Measurements from ENCODE around the gene GPR84. TPM values are rescaled to one million over a fixed set of nuclear protein-coding genes. Genes with fewer than 3 reads are reported as not detected.

Gene GPR84
- 0.16 TPM for polyA plus RNA-seq
- long read RNA-seq, donor 1: 0 reads
- long read RNA-seq, donor 2: 0 reads
- long read RNA-seq, donor 3: 0 reads
- long read RNA-seq, donor 4: 0 reads
- long read RNA-seq, donor 5: 0 reads
- long read RNA-seq, donor 6, partial matches to known transcripts: 0 of 1 reads
- long read RNA-seq, donor 6, other reads (novel, unspliced or antisense): 0 of 1 reads
- long read RNA-seq, donor 7: 0 reads
- long read RNA-seq, donor 8: 0 reads
- long read RNA-seq, donor 9: 0 reads
- long read RNA-seq, donor 10: 0 reads
- long read RNA-seq, donor 11: 0 reads

GRCh38 chr12:54364413-54364812 is at the start of gene GPR84:
GPR84 (minus strand) TSS chr12:54364486; CDS start chr12:54363851, 635 bp downstream.
- H3K27ac ChIP-seq (ENCODE audit: low read length): no peak within 1 kb of the TSS

GRCh38 chr12:54413284-54414190 is 49.3 kb upstream of the GPR84 start:
- Histone ChIP-seq H3K36me3 (ENCODE audit: control insufficient read depth, insufficient read depth, low read length) (peaks cover 8% of the 10 kb centered on the region), H3K9me3 (ENCODE audit: control insufficient read depth, low read depth, low read length) (no peaks in the 10 kb centered on the region), H3K27ac (ENCODE audit: low read length) (no peak overlapping the region), H3K27me3 (ENCODE audit: control insufficient read depth, insufficient read depth, low read length) (peaks cover 29% of the 10 kb centered on the region), H3K4me1 (ENCODE audit: control insufficient read depth, insufficient read depth, low read length) (no peaks in the 10 kb centered on the region), H3K4me3 (ENCODE audit: low read length) (no peak overlapping the region)
- no CpG with 5 or more reads among the region's 9 CpGs for WGBS (ENCODE audit: insufficient coverage, low lambda C conversion rate)
- DNase-seq: no peak

More at GRCh38 chr12:54364413-54364812, at the start of gene GPR84:
- peaks cover 13% of the 10 kb centered on the region for H3K4me1 ChIP-seq (ENCODE audit: control insufficient read depth, insufficient read depth, low read length)
- DNase-seq: no peak
- H3K9me3 ChIP-seq (ENCODE audit: control insufficient read depth, low read depth, low read length): no peaks in the 10 kb centered on the region
- whole genome bisulfite sequencing (ENCODE audit: insufficient coverage, low lambda C conversion rate): no CpG with 5 or more reads among the region's 4 CpGs
- no peaks in the 10 kb centered on the region for H3K36me3 ChIP-seq (ENCODE audit: control insufficient read depth, insufficient read depth, low read length)
- peaks cover 3% of the 10 kb centered on the region for H3K27me3 ChIP-seq (ENCODE audit: control insufficient read depth, insufficient read depth, low read length)
- no peak within 1 kb of the TSS for H3K4me3 ChIP-seq (ENCODE audit: low read length)

- peaks cover 10% of the 10 kb centered on the region for H3K36me3 ChIP-seq (ENCODE audit: control insufficient read depth, insufficient read depth, low read length)
Observed at GRCh38 chr12:54412786-54413185, 48.5 kb upstream of the GPR84 start.

GRCh38 chr12:54412348-54412747 is 48.1 kb upstream of the GPR84 start:
- WGBS (ENCODE audit: insufficient coverage, low lambda C conversion rate): no CpG with 5 or more reads among the region's 4 CpGs
- DNase-seq: no peak
- Histone ChIP-seq H3K27ac (ENCODE audit: low read length) (no peak overlapping the region), H3K4me1 (ENCODE audit: control insufficient read depth, insufficient read depth, low read length) (no peaks in the 10 kb centered on the region), H3K27me3 (ENCODE audit: control insufficient read depth, insufficient read depth, low read length) (peaks cover 18% of the 10 kb centered on the region), H3K9me3 (ENCODE audit: control insufficient read depth, low read depth, low read length) (no peaks in the 10 kb centered on the region), H3K36me3 (ENCODE audit: control insufficient read depth, insufficient read depth, low read length) (peaks cover 12% of the 10 kb centered on the region), H3K4me3 (ENCODE audit: low read length) (no peak overlapping the region)

More at GRCh38 chr12:54412786-54413185, 48.5 kb upstream of the GPR84 start:
- H3K27ac ChIP-seq (ENCODE audit: low read length): no peak overlapping the region
- no peak for DNase-seq
- no peaks in the 10 kb centered on the region for H3K4me1 ChIP-seq (ENCODE audit: control insufficient read depth, insufficient read depth, low read length)
- H3K27me3 ChIP-seq (ENCODE audit: control insufficient read depth, insufficient read depth, low read length): peaks cover 22% of the 10 kb centered on the region
- H3K9me3 ChIP-seq (ENCODE audit: control insufficient read depth, low read depth, low read length): no peaks in the 10 kb centered on the region
- no peak overlapping the region for H3K4me3 ChIP-seq (ENCODE audit: low read length)
- no CpG with 5 or more reads among the region's 3 CpGs for WGBS (ENCODE audit: insufficient coverage, low lambda C conversion rate)

DNA sequence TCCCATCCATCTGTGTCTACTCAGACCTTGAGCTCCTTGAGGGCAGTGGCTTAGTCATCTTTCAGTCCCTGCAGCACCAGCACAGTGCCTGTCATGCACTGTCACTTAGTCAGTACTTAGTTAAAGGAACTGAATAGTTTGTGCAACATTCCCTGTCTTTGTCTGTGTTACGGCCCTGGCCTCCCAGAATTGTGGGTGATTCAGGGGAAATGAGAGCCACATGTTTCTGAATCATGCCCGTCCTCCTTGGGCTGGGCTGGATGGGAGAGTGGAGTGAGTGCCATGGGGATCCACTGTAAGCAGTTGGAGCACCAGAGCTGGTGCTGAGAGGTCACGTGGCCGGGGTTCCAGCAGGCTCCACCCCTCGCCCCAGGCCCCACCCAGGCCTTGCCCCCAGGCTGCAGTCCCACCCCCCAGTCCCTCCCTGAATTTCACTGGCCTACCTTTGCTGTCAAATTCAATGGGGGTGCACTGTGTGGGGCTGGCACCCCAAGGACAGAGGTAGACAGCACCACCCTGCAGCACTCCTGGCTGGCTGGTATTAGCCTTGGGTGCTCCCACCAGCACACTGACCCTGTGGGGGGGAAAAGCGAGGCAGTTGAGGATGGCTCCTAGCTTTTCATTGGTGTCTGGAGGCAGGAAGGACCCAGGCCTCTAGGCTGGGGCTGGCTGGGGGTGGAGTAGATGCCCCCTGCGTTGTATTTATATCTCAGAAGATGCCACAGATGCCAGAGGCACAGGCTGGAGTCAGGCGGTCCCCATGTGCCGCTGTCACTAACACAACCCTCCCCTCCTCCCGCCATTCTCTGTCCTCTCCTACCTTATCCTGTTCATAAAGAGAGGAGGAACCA is 47.3 kb upstream of the GPR84 start:
- no peaks in the 10 kb centered on the region for H3K4me1 ChIP-seq (ENCODE audit: control insufficient read depth, insufficient read depth, low read length)
- H3K36me3 ChIP-seq (ENCODE audit: control insufficient read depth, insufficient read depth, low read length): peaks cover 12% of the 10 kb centered on the region
- DNase-seq: no peak
- H3K27me3 ChIP-seq (ENCODE audit: control insufficient read depth, insufficient read depth, low read length): peaks cover 12% of the 10 kb centered on the region
- no peaks in the 10 kb centered on the region for H3K9me3 ChIP-seq (ENCODE audit: control insufficient read depth, low read depth, low read length)
- no CpG with 5 or more reads among the region's 10 CpGs for WGBS (ENCODE audit: insufficient coverage, low lambda C conversion rate)
- H3K27ac ChIP-seq (ENCODE audit: low read length): no peak overlapping the region
- no peak overlapping the region for H3K4me3 ChIP-seq (ENCODE audit: low read length)

- peaks cover 11% of the 10 kb centered on the region for H3K27me3 ChIP-seq (ENCODE audit: control insufficient read depth, insufficient read depth, low read length)
- H3K9me3 ChIP-seq (ENCODE audit: control insufficient read depth, low read depth, low read length): no peaks in the 10 kb centered on the region
- H3K36me3 ChIP-seq (ENCODE audit: control insufficient read depth, insufficient read depth, low read length): peaks cover 16% of the 10 kb centered on the region
- H3K4me3 ChIP-seq (ENCODE audit: low read length): no peak overlapping the region
- no peak overlapping the region for H3K27ac ChIP-seq (ENCODE audit: low read length)
- no peak for DNase-seq
- no CpG with 5 or more reads among the region's 8 CpGs for whole genome bisulfite sequencing (ENCODE audit: insufficient coverage, low lambda C conversion rate)
- H3K4me1 ChIP-seq (ENCODE audit: control insufficient read depth, insufficient read depth, low read length): no peaks in the 10 kb centered on the region
Observed at GRCh38 chr12:54409267-54409666, 45.0 kb upstream of the GPR84 start.

DNA sequence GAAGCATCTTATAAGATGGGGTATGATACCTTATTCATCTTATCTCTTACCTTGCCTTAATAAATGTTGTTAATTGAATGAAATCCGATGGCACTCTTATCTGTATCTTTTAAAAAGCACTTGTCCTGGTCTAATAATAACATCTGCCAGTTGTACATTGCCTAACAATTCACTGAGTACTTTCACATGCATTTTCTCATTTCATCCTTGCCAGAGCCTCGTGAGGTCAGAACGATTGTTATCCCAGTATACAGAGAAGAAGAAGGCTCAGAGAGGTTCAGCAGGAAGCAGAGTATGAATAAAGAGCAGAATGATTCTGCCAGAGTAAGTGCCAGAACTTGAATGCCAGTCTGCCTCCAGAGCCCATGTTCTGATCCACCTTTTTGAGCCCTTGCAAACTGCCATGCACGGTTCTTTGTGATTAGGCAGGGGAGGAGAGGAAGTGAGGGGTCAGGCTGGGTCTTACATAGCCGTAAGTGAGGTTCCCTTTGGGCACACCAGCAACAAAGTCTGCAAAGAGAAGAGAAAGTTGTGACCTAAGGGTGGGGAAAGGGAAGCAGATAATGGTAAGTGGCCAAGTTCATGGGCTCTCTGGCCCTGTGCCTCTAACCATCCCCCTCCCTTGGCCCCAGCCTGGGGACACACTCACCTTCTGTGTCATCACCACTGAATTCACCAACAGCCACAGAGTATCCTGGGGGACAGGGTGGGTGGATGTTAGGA is 43.1 kb upstream of the GPR84 start:
- peaks cover 27% of the 10 kb centered on the region for H3K36me3 ChIP-seq (ENCODE audit: control insufficient read depth, insufficient read depth, low read length)
- no peaks in the 10 kb centered on the region for H3K4me1 ChIP-seq (ENCODE audit: control insufficient read depth, insufficient read depth, low read length)
- DNase-seq: no peak
- no peaks in the 10 kb centered on the region for H3K9me3 ChIP-seq (ENCODE audit: control insufficient read depth, low read depth, low read length)
- no peak overlapping the region for H3K4me3 ChIP-seq (ENCODE audit: low read length)
- no CpG with 5 or more reads among the region's 5 CpGs for WGBS (ENCODE audit: insufficient coverage, low lambda C conversion rate)
- H3K27me3 ChIP-seq (ENCODE audit: control insufficient read depth, insufficient read depth, low read length): peaks cover 10% of the 10 kb centered on the region
- H3K27ac ChIP-seq (ENCODE audit: low read length): no peak overlapping the region

- no CpG with 5 or more reads among the region's 7 CpGs for WGBS (ENCODE audit: insufficient coverage, low lambda C conversion rate)
- Histone ChIP-seq H3K4me3 (ENCODE audit: low read length) (no peak overlapping the region), H3K4me1 (ENCODE audit: control insufficient read depth, insufficient read depth, low read length) (no peaks in the 10 kb centered on the region), H3K36me3 (ENCODE audit: control insufficient read depth, insufficient read depth, low read length) (peaks cover 40% of the 10 kb centered on the region), H3K27me3 (ENCODE audit: control insufficient read depth, insufficient read depth, low read length) (peaks cover 12% of the 10 kb centered on the region), H3K27ac (ENCODE audit: low read length) (no peak overlapping the region), H3K9me3 (ENCODE audit: control insufficient read depth, low read depth, low read length) (no peaks in the 10 kb centered on the region)
- no peak for DNase-seq
Observed at GRCh38 chr12:54405573-54405972, 41.3 kb upstream of the GPR84 start.

- no CpG with 5 or more reads among the region's 10 CpGs for WGBS (ENCODE audit: insufficient coverage, low lambda C conversion rate)
- Histone ChIP-seq H3K4me1 (ENCODE audit: control insufficient read depth, insufficient read depth, low read length) (no peaks in the 10 kb centered on the region), H3K9me3 (ENCODE audit: control insufficient read depth, low read depth, low read length) (no peaks in the 10 kb centered on the region), H3K27ac (ENCODE audit: low read length) (no peak overlapping the region), H3K36me3 (ENCODE audit: control insufficient read depth, insufficient read depth, low read length) (peaks cover 43% of the 10 kb centered on the region), H3K27me3 (ENCODE audit: control insufficient read depth, insufficient read depth, low read length) (peaks cover 12% of the 10 kb centered on the region), H3K4me3 (ENCODE audit: low read length) (no peak overlapping the region)
- no peak for DNase-seq
Observed at GRCh38 chr12:54405106-54405505, 40.8 kb upstream of the GPR84 start.

Data from large intestine (tissue), 12 donors.